HL-60 (cell line): ENCODE results near the gene OSR1.
A peak's percentile ranks its signal among the peaks of the same experiment; 100 is the strongest.
"Not testable (repeated sequence)": the region's sequence is repeated elsewhere in the genome, so short reads cannot be mapped to it uniquely, and the experiment has no call there.

Experiments used
- DNase-seq, 2 experiments: peaks; one replicate each; pipeline ENCODE4 v3.0.0-alpha.2; 2010 to 2020; ENCODE audit warnings: low read depth in 1 of 2, low spot score in 1 of 2
- H3K27ac ChIP-seq: fragments of 250-450 bp; sonication (Bioruptor Pico); replicated peaks from 2 replicates; pipeline ENCODE4 v1.5.1; 2020; ENCODE audit warnings: mild to moderate bottlenecking, moderate library complexity
- H3K27me3 ChIP-seq: fragments of 250-450 bp; sonication (Bioruptor Pico); 2 replicates; pipeline ENCODE4 v1.5.1; 2021; ENCODE audit warnings: mild to moderate bottlenecking, moderate library complexity; ENCODE audit not compliant: insufficient read depth, poor library complexity, severe bottlenecking
- H3K4me3 ChIP-seq: replicated peaks from 2 replicates; pipeline ENCODE4 v1.5.1; 2011; ENCODE audit warnings: mild to moderate bottlenecking, control low read depth, low read length; ENCODE audit not compliant: insufficient read depth
- CTCF ChIP-seq: IDR thresholded peaks from one replicate; pipeline ENCODE4 v1.5.1; 2011; ENCODE audit warnings: low read length, control low read depth, inconsistent platforms; ENCODE audit not compliant: insufficient read depth
- GABPA ChIP-seq: IDR thresholded peaks from 2 replicates; pipeline ENCODE4 v1.6.1; 2012; ENCODE audit warnings: low read depth
- POLR2AphosphoS5 ChIP-seq: IDR thresholded peaks from 2 replicates; pipeline ENCODE4 v1.6.1; 2012; ENCODE audit warnings: low read depth
- SPI1 ChIP-seq: IDR thresholded peaks from 2 replicates; pipeline ENCODE4 v1.6.1; 2012; ENCODE audit warnings: low read depth, mild to moderate bottlenecking, borderline replicate concordance
- long read RNA-seq: library from polyadenylated mRNA; unstranded; transcript quantifications from one replicate; pipeline ENCODE4 v2.0.0, GENCODE V29; 2020
- TF ChIP-seq, protein P1 (sequence below): IDR thresholded peaks from 2 replicates; pipeline ENCODE4 v1.6.1; 2012; ENCODE audit warnings: low read depth; ENCODE audit not compliant: insufficient replicate concordance

OSR1 gene
- long read RNA-seq = 0 reads

GRCh38 chr2:19358242-19359020 lies at the start of gene OSR1:
Gene OSR1 (minus strand): TSS chr2:19358623. CDS start chr2:19353805, 4,818 bp downstream.
- H3K27ac ChIP-seq = no peak within 1 kb of the TSS
- TF ChIP-seq GABPA (no peak), SPI1 (no peak), POLR2AphosphoS5 (no peak), CTCF (no peak)
- TF ChIP-seq, protein P1, sequence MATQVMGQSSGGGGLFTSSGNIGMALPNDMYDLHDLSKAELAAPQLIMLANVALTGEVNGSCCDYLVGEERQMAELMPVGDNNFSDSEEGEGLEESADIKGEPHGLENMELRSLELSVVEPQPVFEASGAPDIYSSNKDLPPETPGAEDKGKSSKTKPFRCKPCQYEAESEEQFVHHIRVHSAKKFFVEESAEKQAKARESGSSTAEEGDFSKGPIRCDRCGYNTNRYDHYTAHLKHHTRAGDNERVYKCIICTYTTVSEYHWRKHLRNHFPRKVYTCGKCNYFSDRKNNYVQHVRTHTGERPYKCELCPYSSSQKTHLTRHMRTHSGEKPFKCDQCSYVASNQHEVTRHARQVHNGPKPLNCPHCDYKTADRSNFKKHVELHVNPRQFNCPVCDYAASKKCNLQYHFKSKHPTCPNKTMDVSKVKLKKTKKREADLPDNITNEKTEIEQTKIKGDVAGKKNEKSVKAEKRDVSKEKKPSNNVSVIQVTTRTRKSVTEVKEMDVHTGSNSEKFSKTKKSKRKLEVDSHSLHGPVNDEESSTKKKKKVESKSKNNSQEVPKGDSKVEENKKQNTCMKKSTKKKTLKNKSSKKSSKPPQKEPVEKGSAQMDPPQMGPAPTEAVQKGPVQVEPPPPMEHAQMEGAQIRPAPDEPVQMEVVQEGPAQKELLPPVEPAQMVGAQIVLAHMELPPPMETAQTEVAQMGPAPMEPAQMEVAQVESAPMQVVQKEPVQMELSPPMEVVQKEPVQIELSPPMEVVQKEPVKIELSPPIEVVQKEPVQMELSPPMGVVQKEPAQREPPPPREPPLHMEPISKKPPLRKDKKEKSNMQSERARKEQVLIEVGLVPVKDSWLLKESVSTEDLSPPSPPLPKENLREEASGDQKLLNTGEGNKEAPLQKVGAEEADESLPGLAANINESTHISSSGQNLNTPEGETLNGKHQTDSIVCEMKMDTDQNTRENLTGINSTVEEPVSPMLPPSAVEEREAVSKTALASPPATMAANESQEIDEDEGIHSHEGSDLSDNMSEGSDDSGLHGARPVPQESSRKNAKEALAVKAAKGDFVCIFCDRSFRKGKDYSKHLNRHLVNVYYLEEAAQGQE = no peak
- DNase-seq = peak in 1 of 2 experiments; percentile 25
- peaks cover 94% of the 10 kb centered on the region for H3K27me3 ChIP-seq
- H3K4me3 ChIP-seq = no peak within 1 kb of the TSS

DNA sequence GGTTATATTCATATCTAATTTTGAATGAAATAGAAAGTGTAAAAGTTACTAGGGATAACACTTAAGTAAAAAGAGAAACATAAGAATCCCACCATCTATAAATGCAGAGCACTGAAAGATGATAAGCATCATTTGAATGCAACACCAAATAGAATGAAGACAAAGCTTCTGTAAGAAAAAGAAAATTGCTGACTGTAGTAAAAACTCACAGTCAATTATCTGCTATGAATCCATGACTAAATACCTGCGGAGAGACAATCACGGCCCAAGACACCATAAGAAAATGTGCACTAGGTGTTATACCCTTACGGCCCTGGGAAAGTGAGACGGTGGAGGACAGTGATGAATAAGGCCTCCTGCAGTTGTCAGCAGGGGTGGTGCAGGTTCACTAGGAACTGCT lies 45.4 kb upstream of the OSR1 start:
- DNase-seq = no peak
- Histone ChIP-seq H3K27ac (no peak overlapping the region), H3K4me3 (no peak overlapping the region), H3K27me3 (no peaks in the 10 kb centered on the region)
- no peak for TF ChIP-seq SPI1
- TF ChIP-seq CTCF = no peak
- TF ChIP-seq, protein P1 = no peak
- no peak for TF ChIP-seq POLR2AphosphoS5

DNA sequence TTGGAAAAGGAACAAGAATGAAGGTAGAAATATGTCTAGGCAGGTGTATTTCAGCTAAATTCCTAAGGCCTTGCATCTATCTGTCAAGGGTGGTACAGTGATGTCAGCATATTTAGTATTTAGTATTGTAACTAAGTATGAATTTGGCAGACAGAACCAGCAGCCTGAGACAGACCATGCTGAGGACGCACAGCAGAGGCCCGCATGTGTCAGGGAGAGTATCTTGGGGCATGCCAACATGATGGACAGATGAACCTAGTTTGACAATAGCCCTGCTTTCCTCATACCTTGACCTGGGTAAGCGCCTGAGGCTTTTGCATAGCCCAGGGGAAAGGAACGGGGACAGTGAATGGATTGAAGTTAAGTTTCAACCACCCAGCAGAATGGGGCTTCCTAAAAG lies 33.8 kb upstream of the OSR1 start:
- Histone ChIP-seq H3K4me3 (no peak overlapping the region), H3K27ac (no peak overlapping the region), H3K27me3 (no peaks in the 10 kb centered on the region)
- DNase-seq = no peak
- TF ChIP-seq, protein P1 = no peak
- TF ChIP-seq GABPA (no peak), CTCF (no peak), POLR2AphosphoS5 (no peak), SPI1 (no peak)

- not testable (repeated sequence) for H3K4me3 ChIP-seq, DNase-seq, H3K27me3 ChIP-seq, H3K27ac ChIP-seq
Observed at GRCh38 chr2:19389469-19389868, 31.0 kb upstream of the OSR1 start.
